Left lobe of liver (tissue), 2 donors: ENCODE results near the gene AMZ2. TPM values are rescaled to one million over a fixed set of nuclear protein-coding genes. Genes with fewer than 3 reads are reported as not detected.
A peak's percentile ranks its signal among the peaks of the same experiment; 100 is the strongest.
"Not testable (repeated sequence)": the region's sequence is repeated elsewhere in the genome, so short reads cannot be mapped to it uniquely, and the experiment has no call there.

Source experiments
- ATAC-seq: fragments of 200-7000 bp; cut with Tn5 transposase; one replicate; pipeline ENCODE4 v1.9.1; 2020; ENCODE audit warnings: mild to moderate bottlenecking, moderate library complexity
- DNase-seq: peaks from one replicate; pipeline ENCODE4 v3.0.0-alpha.2; 2020; ENCODE audit warnings: low spot score
- total RNA-seq: library from RNA; stranded (reverse); gene quantifications from one replicate; pipeline ENCODE4 v1.2.1, GENCODE V29; 2021
- donor health status: DM: no; HTN: no; CAD: no; lungs with moderate emphysema.
- donor health status: DM: no; HTN: yes; CAD: no.

Gene AMZ2
- total RNA-seq, 1 donor from 2014 or later = 21.1 TPM

DNA sequence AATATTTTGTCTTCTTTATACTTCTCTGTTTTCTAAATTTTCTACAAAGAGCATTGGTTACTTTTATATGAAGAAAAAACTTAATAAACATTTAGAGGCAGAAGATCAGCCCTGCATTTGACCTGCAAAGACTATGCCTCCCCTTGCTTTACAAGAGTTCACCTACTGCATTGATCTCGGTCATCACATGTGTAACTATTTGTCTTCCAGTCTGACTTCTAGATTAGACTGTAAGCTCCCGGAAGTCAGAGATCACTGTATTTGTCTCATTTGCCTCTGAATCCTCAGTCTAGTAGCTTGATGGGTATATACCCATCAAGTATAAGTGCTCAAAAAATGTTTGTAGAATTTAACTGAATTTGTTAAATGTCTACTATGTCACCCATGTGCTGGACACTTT lies 27.7 kb upstream of the AMZ2 start:
- peak; percentile 41 for ATAC-seq
- not testable (repeated sequence) for DNase-seq

DNA sequence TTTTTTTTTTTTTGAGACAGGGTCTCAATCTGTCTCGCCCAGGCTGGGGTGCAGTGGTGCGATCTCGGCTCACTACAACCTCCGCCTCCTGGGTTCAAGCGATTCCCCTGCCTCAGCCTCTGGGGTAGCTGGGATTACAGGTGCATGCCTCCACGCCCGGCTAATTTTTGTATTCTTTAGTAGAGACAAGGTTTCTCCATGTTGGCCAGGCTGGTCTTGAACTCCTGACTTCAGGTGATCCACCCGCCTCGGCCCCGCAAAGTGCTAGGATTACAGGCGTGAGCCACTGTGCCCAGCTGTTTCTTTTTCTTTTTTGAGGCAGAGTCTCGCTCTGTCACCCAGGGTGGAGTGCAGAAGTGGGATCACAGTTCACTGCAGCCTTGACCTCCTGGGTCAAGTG lies 27.1 kb upstream of the AMZ2 start:
- DNase-seq, ATAC-seq: not testable (repeated sequence)

DNA sequence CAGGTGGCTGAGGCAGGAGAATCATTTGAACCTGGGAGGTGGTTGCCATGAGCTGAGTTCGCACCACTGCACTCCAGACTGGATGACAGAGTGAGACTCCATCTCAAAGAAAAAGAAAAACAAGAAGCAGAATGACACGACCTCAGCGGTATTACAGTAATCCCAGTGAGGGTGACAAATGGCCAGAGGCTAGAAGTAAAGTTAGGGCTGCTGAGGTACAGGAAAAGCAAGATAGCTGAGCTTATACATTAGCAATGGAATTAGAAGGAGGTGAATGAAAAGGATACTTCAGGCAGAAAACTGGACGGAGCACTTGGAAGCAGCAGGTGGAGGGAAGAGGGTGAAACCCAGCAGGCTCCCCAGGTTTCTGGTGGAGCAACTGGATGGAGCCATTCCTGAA lies 26.1 kb upstream of the AMZ2 start:
- DNase-seq = no peak
- ATAC-seq = no peak

DNA sequence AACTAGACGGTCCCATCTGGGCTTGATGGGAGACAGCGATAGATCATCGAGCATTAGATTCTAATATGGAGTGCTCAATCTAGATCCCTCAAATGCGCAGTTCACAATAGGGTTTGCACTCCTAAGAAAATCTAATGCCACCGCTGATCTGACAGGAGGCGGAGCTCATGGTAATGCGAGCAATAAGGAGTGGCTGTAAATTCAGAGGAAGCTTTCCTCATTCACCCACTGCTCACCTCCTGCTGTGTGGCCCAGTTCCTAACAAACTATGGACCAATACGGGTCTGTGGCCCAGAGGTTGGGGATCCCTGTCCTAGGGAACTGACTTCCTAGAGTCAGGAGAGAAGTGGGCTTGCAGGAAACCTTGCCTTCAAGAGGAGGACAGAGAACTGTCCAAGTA lies 25.2 kb upstream of the AMZ2 start:
- ATAC-seq (no peak), DNase-seq (no peak)

DNA sequence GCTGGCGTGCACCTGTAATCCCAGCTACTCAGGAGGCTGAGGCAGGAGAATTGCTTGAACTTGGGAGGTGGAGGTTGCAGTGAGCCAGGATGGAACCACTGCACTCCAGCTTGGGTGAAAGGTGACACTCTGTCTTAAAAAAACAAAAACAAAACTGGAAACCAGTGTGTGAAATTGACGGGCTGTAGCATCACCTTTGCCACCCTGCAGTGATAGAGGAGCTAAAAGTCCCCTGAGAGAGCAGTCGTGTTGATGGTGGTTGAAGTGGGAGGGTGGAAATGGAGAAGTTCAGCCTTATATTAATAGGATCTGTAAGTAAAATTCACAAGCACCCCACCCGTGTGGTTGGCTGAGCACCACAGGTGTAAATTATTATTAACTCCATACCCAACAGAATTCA lies 22.8 kb upstream of the AMZ2 start:
- not testable (repeated sequence) for DNase-seq, ATAC-seq

DNA sequence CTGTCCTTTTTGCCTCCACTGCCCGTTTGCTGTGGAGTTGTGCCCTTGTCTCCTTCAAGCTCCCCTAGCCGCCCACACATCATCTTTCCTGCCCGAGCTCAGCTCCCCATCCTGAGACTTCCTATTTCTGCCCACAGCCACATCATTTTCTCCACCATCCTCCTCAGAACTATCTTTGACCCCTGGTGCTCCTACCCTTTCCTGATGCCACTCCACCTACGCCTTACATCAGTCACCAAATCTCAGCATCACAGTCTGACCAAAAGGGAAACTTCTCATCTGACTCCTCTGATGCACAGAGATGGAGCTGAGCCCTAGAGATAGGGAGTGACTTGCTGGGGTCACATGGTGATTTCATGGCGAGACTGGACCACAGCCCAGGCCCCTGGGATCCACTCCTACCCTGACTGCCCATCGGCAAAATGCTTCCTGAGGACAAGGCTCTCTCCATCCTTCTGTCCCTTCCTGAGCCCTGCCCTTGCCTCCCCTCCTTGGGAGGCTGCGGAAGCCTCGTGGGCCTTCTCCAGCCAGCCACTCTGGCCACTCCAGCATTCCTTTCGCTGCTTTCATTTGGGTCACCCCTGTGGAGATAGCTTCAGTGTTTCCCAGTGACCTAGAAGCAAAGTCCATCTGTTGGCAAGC lies 19.7 kb upstream of the AMZ2 start:
- not testable (repeated sequence) for DNase-seq, ATAC-seq

DNA sequence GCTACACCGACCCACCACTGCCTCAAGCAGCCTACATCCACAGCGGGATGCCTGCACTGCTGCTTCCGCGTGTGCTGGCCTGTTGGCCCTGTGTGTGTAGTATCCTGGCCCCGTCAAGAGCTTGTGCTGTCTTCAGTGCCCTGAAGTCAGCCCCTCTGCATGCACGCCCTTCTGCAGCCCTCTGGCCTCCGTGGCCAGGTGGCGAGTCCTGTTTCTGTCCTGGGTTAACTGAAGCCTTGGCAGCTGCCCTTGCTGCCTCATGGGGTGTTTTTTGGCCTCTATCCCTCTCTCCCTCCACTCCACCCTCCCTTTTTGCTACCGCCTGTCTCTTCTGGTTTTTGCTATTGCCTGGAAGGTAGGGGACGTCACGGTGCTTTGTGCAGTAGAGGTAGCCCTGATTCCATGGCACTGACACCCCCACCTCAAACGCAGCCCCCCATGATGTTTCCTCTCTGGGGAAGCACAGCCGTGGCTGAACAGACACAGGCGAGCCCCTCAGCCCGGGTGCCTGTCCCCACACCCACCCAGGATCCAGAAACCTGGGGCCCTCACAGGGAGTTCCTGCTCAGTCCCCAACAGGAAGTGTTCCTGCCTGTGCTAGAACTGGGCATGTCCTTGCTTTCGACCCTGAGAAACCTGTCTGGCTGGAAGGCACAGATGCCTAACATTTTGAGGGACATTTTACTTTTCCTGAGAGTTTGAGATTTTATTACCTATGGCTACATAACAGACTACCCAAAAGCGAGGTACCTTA lies 18.8 kb upstream of the AMZ2 start:
- no peak for DNase-seq

DNA sequence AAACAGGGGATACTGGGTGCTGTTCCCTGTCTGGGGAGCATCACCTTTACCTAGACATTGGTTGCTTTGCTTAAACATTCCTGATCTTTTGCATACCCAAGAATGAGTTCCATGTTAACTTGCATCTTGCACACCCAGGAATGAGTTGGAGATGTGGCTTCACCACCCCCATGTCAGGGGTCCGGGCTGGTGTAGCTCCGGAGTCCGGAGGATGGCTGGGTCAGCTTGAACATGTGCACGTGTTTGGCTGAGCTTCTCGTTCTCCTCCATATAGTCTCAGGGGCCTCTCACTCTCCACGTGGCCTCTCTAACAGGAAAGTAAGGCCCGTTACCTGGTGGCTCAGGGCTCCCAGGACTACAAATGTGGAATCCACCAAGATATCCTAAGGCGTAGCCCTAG lies 18.2 kb upstream of the AMZ2 start:
- no peak for ATAC-seq

More for the DNA sequence above, 18.8 kb upstream of the AMZ2 start:
- ATAC-seq = no peak

DNA sequence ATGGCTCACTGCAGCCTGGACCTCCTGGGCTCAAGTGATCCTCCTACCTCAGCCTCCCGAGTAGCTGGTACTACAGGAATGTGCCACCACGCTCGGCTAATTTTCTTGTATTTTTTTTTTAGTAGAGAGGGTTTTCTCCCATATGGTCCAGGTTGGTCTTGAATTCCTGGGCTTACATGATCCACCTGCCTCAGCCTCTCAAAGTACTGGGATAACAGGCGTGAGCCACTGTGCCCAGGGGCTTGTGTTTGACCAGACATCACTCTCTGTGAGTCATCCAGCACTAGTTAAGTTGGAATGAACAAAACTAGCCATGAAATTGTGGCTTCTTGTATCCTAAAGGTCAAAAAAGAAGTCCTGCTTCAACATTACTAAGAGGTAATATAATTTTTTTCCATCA lies 16.7 kb upstream of the AMZ2 start:
- not testable (repeated sequence) for ATAC-seq, DNase-seq

More for the DNA sequence above, 18.2 kb upstream of the AMZ2 start:
- DNase-seq = no peak

DNA sequence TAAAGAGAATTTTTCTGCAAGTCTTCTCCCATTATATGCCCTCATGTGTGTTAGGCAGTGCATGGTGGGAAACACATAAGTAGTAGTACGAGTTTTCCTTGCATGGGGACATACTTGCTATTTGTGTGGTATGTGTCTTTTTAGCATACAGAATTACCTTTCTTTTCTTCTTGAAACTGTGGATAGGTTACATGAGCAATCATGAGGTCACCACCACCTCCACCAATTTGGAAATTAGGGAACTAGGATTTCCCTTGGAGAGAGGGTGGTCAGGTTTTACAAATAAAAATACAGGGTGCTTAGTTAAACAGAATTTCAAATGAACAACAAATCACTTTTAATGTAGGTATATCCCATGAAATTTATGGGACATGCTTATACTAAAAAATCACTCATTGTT lies 16.3 kb upstream of the AMZ2 start:
- DNase-seq (no peak), ATAC-seq (no peak)

DNA sequence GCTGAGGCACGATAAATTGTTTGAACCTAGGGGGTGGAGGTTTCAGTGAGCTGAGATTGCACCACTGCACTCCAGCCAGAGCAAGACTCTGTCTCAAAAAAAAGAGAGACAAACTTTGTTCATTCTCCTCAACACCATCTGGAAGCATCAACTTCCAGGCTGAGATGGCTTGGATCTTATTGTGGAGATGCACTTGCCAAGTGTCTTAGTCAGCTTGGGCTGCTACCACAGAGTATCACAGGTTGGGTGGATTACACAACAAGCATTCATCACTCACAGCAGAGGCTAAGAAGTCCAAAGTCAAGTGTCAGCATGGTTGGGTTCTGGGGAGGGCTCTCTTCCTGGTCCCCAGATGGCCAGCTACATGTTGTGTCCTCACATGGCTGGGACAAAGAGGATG lies 15.1 kb upstream of the AMZ2 start:
- ATAC-seq = peak; percentile 37
- DNase-seq = not testable (repeated sequence)

DNA sequence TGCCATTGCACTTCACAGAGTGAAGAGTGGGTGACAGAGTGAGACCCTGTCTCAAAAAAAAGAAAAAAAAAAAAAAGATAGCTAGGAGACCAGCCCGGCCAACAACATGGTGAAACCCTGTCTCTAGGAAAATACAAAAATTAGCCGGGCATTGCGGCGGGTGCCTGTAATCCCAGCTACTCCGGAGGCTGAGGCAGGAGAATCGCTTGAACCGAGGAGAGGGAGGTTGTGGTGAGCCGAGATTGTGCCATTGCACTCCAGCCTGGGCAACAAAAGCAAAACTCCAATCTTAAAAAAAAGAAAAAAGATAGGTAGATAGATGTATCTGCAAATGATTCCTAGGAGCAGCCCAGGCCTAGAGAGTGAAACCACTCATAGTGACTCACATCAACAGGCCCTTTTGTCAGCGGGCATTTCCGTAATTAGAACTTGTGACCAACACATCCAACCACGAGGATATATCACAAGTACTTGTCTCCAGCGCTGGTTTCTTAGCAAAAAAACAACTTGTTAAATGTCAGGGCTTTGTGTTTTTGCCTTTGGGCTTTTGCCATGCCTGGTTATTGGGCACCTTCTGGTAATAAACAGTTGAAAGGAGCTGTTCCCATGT lies 13.0 kb upstream of the AMZ2 start:
- ATAC-seq = peak; percentile 34
- not testable (repeated sequence) for DNase-seq

DNA sequence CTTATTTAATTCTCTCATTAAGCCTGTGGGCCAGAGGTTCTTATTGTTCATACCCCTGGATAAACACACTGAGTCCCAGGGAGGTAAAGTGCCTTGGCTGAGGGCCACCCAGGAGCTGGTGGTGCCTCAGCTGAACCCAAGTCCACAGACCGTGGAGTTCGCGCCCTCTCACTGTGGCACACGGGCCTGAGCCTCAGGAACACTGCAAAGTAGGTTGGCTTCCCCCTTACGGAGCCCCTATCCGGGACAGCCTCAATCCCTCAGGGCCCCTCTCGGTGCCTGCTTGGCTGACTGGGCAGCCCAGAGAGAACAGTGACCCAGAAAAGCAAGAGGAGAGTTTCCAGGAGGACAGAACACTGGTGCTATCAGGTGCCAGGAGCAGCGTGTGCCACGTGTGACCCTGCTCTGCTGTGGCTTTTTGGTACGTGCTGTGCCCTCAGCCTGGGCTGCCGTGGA lies 12.5 kb upstream of the AMZ2 start:
- not testable (repeated sequence) for DNase-seq
- ATAC-seq = peak; percentile 23

DNA sequence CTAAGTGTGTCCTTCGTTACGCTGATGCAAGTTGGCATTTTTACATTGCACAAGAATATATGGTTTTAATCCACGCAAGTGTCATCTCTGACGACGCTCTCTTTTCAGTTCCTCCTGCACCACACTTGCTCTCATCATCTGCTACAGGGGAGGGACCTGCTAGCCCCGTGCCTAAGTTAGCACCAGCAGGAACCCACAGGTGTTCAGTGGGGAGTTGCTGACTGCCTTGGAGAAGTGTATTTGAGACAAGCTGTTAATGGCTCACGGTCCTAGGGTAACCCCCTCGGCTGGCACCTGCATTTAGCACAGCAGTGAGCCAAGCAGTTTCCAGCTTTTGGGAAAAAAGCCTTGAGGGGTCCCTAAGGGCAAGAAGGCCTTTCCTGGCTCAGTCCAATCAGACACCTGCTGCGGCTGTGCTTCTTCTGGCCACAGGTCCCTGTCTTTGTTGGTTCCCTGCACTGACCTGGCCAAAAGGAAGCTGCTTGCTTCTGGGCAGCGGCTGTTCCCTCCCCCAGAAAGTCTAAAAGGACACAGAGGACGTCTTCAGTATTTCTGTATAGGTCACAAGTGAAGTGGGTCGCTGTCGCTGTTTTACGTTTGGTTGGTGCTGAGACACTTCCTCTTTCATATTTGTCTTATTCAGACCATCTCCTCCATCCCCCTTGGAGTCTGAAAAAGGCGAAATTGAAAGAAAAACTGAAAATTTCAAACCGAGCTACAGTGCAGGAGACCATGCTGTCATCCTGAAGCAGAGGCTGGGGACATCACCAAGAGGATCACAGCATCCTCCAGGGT lies 10.3 kb upstream of the AMZ2 start:
- peak; percentile 48 for ATAC-seq
- not testable (repeated sequence) for DNase-seq

DNA sequence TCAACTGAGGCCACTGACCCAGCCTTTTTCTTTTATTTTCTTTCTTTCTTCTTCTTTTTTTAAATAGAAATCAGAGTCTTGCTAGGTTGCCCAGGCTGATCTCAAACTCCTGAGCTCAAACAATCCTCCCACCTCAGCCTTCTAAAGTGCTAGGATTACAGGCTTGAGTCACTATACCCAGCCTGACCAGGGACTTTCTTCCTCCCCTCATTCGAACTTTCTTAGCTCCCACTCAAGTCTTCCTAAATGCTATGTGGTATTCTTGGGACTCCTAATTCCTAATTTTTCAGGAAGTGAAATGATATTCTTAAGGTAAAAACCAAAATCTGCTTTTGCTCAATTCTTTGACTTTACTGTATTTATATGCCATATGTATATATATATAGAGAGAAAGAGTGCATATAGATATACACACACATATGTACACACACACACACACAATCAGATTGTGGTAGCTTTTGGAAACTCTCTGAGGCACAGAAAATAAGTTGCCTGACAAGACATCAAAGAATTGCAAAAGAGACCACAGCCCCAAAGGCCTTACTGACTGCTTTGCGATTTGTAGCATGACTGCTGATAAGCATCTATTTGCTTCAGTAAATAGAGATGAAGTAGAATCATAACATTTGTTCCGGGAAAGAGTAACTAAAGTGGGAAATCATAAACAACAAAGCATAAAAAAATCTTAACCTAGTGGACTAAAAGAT lies 9.5 kb upstream of the AMZ2 start:
- ATAC-seq = no peak

DNA sequence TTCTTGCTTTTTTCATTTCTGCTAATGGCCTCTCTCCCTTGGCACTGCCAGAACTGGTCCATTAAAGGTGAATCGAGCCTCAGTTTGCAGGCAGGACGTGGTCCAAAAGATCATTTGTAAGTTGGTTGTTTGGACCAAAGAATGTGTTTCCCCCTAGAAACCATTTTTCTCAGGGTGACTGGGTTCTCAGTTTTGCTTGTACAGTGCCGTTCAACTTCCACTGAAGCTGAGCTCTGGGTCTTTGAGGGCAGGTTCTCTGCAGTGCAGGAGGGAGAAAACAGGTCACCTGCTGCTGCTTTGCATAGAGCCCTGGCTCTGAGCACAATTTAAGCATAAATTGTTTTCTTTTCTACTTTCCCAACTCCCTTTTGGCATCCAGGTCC lies 9.0 kb upstream of the AMZ2 start:
- DNase-seq (no peak), ATAC-seq (no peak)

More for the DNA sequence above, 9.5 kb upstream of the AMZ2 start:
- DNase-seq = no peak

DNA sequence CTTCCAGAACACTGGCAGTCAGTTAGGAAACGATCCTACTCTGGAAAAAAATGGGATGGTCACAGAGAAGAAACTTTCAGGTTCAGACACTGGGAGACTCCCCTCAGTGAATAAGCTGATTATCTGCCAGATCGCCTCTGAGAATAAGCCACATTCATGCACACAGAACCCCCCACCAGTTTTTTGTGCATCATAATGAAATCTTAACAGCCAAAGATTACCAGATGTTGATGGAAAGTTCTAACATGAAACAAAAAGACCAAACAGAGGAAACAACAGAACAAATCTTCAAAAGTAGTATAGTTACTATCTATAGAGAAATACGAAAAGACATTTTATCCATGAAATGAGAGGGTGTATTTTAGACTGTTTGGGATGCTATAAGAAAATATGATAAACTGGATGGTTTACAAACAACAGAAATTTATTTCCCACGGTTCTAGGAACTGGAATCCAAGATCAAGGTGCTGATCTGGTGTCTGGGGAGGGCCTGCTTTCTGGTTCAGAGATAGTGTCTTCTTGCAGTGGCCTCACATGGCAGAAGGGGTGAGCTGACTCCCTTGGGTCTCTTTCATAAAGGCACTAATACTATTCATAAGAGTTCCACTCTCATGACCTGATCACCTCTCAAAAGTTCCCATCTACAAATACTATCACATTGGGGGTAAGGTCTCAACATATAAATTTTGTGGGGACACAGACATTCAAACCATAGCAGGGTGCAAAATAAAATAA lies 8.0 kb upstream of the AMZ2 start:
- DNase-seq = no peak
- no peak for ATAC-seq

DNA sequence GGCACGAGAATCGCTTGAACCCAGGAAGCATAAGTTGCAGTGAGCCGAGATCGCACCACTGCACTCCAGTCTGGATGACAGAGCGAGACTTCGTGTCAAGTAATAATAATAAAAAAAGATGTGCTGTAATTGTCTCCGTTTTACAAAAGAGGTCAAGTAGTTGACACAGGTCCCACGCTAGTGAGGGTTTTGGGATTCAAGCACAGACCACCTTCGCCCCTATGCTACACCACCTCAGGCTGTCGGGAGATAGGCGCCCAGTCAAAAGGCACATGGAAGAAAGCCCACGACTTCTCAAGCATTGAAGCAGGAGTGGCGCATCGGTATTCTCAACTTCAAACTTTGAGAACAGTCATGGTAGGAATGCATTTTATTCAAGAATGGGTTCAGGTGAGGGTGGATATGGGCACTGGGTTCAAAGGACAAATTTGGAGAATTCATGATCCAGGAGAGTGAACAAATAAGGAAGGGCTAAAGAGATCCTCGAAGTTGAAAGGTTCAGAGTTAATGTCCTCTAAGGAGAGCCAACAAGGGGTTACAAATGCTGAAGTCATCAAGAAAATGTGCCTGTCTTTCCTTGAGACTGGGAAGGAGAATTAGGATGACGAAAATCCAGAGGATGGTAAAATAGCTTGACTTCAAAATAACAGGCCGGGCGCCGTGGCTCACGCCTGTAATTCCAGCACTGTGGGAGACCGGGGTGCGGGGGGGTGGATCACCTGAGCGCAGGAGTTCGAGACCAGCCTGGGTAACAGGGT lies 1.4 kb upstream of the AMZ2 start:
- peak; percentile 47 for DNase-seq
- ATAC-seq = no peak
